WTC11 (cell line): ENCODE measurements around the gene PDZD2. TPM values are rescaled to one million over a fixed set of nuclear protein-coding genes. Genes with fewer than 3 reads are reported as not detected.

ENCODE experiments used
- ATAC-seq: fragments of 200-7000 bp; cut with Tn5 transposase; 2 replicates; pipeline ENCODE4 v1.10.0; 2021; ENCODE audit warnings: mild to moderate bottlenecking, moderate library complexity
- CTCF ChIA-PET: fragments of 300-600 bp; sonication (Branson Sonifier 250); formaldehyde crosslinking; loops from one replicate; lab custom pipeline; 2021; ENCODE audit warnings: antibody characterized with exemption; lab: Charles Lee
- POLR2A ChIA-PET: fragments of 350-600 bp; sonication (Branson Sonifier 250); formaldehyde crosslinking; loops from one replicate; lab custom pipeline; 2021; ENCODE audit warnings: antibody characterized with exemption; lab: Charles Lee
- DNase-seq: peaks from one replicate; pipeline ENCODE4 v3.0.0; 2021; ENCODE audit warnings: low spot score
- H3K27ac Mint-ChIP-seq: 2 replicates; pipeline ENCODE4 v1.8.0; 2021; ENCODE audit warnings: mixed read lengths
- H3K27me3 Mint-ChIP-seq: 2 replicates; pipeline ENCODE4 v1.8.0; 2021; ENCODE audit warnings: low read depth, mild to moderate bottlenecking, moderate library complexity, mixed read lengths
- H3K36me3 Mint-ChIP-seq: 2 replicates; pipeline ENCODE4 v1.8.0; 2021; ENCODE audit warnings: mixed read lengths
- H3K4me1 Mint-ChIP-seq: 2 replicates; pipeline ENCODE4 v1.8.0; 2022; ENCODE audit warnings: mixed read lengths
- H3K4me3 Mint-ChIP-seq: 2 replicates; pipeline ENCODE4 v1.8.0; 2021; ENCODE audit warnings: mild to moderate bottlenecking, moderate library complexity, mixed read lengths
- H3K9me3 Mint-ChIP-seq: 2 replicates; pipeline ENCODE4 v1.8.0; 2021; ENCODE audit warnings: mixed read lengths
- GABPB1 ChIP-seq: sonication (generic); formaldehyde crosslinking; IDR thresholded peaks from 2 replicates; pipeline ENCODE4 v1.8.1; 2023; ENCODE audit warnings: mild to moderate bottlenecking, missing genetic modification reagents
- IRF2 ChIP-seq: sonication (generic); formaldehyde crosslinking; IDR thresholded peaks from 2 replicates; pipeline ENCODE4 v1.8.0; 2022; ENCODE audit warnings: low read depth, missing genetic modification reagents, borderline replicate concordance
- NFATC4 ChIP-seq: fragments of 250-450 bp; sonication (Bioruptor Pico); IDR thresholded peaks from 2 replicates; pipeline ENCODE4 v1.9.0; 2021; ENCODE audit warnings: mild to moderate bottlenecking
- NFYB ChIP-seq: sonication (generic); formaldehyde crosslinking; conservative IDR thresholded peaks from 2 replicates; pipeline ENCODE4 v1.8.0; 2022; ENCODE audit warnings: low read depth, missing genetic modification reagents
- NR2C2 ChIP-seq: sonication (generic); formaldehyde crosslinking; IDR thresholded peaks from 2 replicates; pipeline ENCODE4 v1.8.0; 2022; ENCODE audit warnings: mild to moderate bottlenecking, missing genetic modification reagents
- NR3C1 ChIP-seq: sonication (generic); formaldehyde crosslinking; conservative IDR thresholded peaks from 2 replicates; pipeline ENCODE4 v1.8.1; 2023; ENCODE audit warnings: low read depth, mild to moderate bottlenecking, missing genetic modification reagents
- SMAD3 ChIP-seq: sonication (generic); formaldehyde crosslinking; IDR thresholded peaks from 2 replicates; pipeline ENCODE4 v1.8.0; 2022; ENCODE audit warnings: missing genetic modification reagents, mild to moderate bottlenecking, borderline replicate concordance
- SP1 ChIP-seq: sonication (generic); formaldehyde crosslinking; conservative IDR thresholded peaks from 2 replicates; pipeline ENCODE4 v1.8.1; 2022; ENCODE audit warnings: missing genetic modification reagents
- TP53 ChIP-seq: sonication (generic); formaldehyde crosslinking; IDR thresholded peaks from 2 replicates; pipeline ENCODE4 v1.8.1; 2023; ENCODE audit warnings: mild to moderate bottlenecking, missing genetic modification reagents
- ZMAT4 ChIP-seq: fragments of 250-450 bp; sonication (Bioruptor Pico); IDR thresholded peaks from 2 replicates; pipeline ENCODE4 v1.9.0; 2021; ENCODE audit warnings: mild to moderate bottlenecking
- ZNF281 ChIP-seq: sonication (generic); formaldehyde crosslinking; IDR thresholded peaks from 2 replicates; pipeline ENCODE4 v1.8.0; 2023; ENCODE audit warnings: mild to moderate bottlenecking, missing genetic modification reagents
- ZNF671 ChIP-seq: fragments of 250-450 bp; sonication (Bioruptor Pico); IDR thresholded peaks from 2 replicates; pipeline ENCODE4 v1.8.0; 2021; ENCODE audit warnings: mild to moderate bottlenecking
- total RNA-seq: library from RNA; stranded (reverse); gene quantifications from 3 replicates; pipeline ENCODE4 v1.2.3, GENCODE V29; 2021
- TF ChIP-seq, protein P1 (sequence below): sonication (generic); formaldehyde crosslinking; IDR thresholded peaks from 2 replicates; pipeline ENCODE4 v1.8.0; 2022; ENCODE audit warnings: mild to moderate bottlenecking, missing genetic modification reagents
- TF ChIP-seq, protein P2 (sequence below): sonication (generic); formaldehyde crosslinking; IDR thresholded peaks from 2 replicates; pipeline ENCODE4 v1.8.1; 2023; ENCODE audit warnings: mild to moderate bottlenecking, missing genetic modification reagents
- TF ChIP-seq, protein P3 (sequence below): sonication (generic); formaldehyde crosslinking; IDR thresholded peaks from 2 replicates; pipeline ENCODE4 v1.8.0; 2022; ENCODE audit warnings: mild to moderate bottlenecking, missing genetic modification reagents
- TF ChIP-seq, protein P4 (sequence below): sonication (generic); formaldehyde crosslinking; IDR thresholded peaks from 2 replicates; pipeline ENCODE4 v1.8.1; 2023; ENCODE audit warnings: mild to moderate bottlenecking, missing genetic modification reagents, moderate library complexity

Gene PDZD2
- total RNA-seq, 1 experiment from 2014 or later = 11.4 TPM

- Mint-ChIP-seq H3K36me3 (no peaks in the 10 kb centered on the region), H3K27ac (no peak overlapping the region), H3K27me3 (no peaks in the 10 kb centered on the region), H3K9me3 (no peaks in the 10 kb centered on the region), H3K4me1 (peaks cover 8% of the 10 kb centered on the region), H3K4me3 (no peak overlapping the region)
- ATAC-seq (no peak), DNase-seq (no peak)
- POLR2A ChIA-PET = no interaction called here
- TF ChIP-seq ZMAT4 (CRISPR knock-in tag) = no peak
- no peak for TF ChIP-seq ZNF671 (CRISPR knock-in tag)
- no peak for TF ChIP-seq NR3C1 (CRISPR knock-in tag)
- TF ChIP-seq SMAD3 = no peak
- no peak for TF ChIP-seq TP53 (CRISPR knock-in tag)
- TF ChIP-seq ZNF281 (CRISPR knock-in tag) = no peak
- TF ChIP-seq, protein P1, sequence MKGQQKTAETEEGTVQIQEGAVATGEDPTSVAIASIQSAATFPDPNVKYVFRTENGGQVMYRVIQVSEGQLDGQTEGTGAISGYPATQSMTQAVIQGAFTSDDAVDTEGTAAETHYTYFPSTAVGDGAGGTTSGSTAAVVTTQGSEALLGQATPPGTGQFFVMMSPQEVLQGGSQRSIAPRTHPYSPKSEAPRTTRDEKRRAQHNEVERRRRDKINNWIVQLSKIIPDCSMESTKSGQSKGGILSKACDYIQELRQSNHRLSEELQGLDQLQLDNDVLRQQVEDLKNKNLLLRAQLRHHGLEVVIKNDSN = no peak
- no peak for TF ChIP-seq NR2C2
- no peak for TF ChIP-seq NFATC4 (CRISPR knock-in tag)
- TF ChIP-seq GABPB1 (CRISPR knock-in tag) = no peak
- no peak for TF ChIP-seq NFYB (CRISPR knock-in tag)
- CTCF ChIA-PET = no interaction called here
These were observed 208.4 kb downstream of the PDZD2 start for GRCh38 chr5:31847354-31847753.

- ATAC-seq = no peak
- H3K27me3 Mint-ChIP-seq = no peaks in the 10 kb centered on the region
- H3K4me1 Mint-ChIP-seq = peaks cover 33% of the 10 kb centered on the region
- no peak for DNase-seq
- ChIA-PET CTCF (interaction anchor here (1.6 kb wide), 1 partner anchor 242 kb away, joined by 4 read pairs; no protein-coding TSS in a partner anchor), POLR2A (no interaction called here)
- no peak overlapping the region for H3K4me3 Mint-ChIP-seq
- no peaks in the 10 kb centered on the region for H3K36me3 Mint-ChIP-seq
- H3K27ac Mint-ChIP-seq = no peak overlapping the region
- TF ChIP-seq, protein P2, sequence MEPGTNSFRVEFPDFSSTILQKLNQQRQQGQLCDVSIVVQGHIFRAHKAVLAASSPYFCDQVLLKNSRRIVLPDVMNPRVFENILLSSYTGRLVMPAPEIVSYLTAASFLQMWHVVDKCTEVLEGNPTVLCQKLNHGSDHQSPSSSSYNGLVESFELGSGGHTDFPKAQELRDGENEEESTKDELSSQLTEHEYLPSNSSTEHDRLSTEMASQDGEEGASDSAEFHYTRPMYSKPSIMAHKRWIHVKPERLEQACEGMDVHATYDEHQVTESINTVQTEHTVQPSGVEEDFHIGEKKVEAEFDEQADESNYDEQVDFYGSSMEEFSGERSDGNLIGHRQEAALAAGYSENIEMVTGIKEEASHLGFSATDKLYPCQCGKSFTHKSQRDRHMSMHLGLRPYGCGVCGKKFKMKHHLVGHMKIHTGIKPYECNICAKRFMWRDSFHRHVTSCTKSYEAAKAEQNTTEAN = no peak
- TF ChIP-seq IRF2 (CRISPR knock-in tag) (no peak), SP1 (CRISPR knock-in tag) (no peak)
- TF ChIP-seq, protein P3, sequence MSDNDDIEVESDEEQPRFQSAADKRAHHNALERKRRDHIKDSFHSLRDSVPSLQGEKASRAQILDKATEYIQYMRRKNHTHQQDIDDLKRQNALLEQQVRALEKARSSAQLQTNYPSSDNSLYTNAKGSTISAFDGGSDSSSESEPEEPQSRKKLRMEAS (CRISPR knock-in tag) = no peak
- TF ChIP-seq, protein P4, sequence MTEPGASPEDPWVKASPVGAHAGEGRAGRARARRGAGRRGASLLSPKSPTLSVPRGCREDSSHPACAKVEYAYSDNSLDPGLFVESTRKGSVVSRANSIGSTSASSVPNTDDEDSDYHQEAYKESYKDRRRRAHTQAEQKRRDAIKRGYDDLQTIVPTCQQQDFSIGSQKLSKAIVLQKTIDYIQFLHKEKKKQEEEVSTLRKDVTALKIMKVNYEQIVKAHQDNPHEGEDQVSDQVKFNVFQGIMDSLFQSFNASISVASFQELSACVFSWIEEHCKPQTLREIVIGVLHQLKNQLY (CRISPR knock-in tag) = no peak
- TF ChIP-seq, all 79 proteins: peak for 0
- H3K9me3 Mint-ChIP-seq = no peaks in the 10 kb centered on the region
These were observed 212.2 kb downstream of the PDZD2 start for GRCh38 chr5:31850981-31851689.
